Keratinocyte (primary cell): Measurements from ENCODE around the gene CENATAC.
"Not testable (repeated sequence)": the region's sequence is repeated elsewhere in the genome, so short reads cannot be mapped to it uniquely, and the experiment has no call there.

Experiments
- CTCF ChIP-seq, 3 experiments: IDR thresholded peaks in 1 of 3; conservative IDR thresholded peaks in 1 of 3; optimal IDR thresholded peaks in 1 of 3; 2 replicates in 2 of 3; 3 replicates in 1 of 3; pipeline versions ENCODE3 to v1.5.1; 2011; ENCODE audit warnings: low read length in 3 of 3, mild to moderate bottlenecking in 3 of 3, moderate library complexity in 2 of 3, control low read depth in 1 of 3, inconsistent platforms in 1 of 3; ENCODE audit not compliant: insufficient read depth in 2 of 3; ENCODE audit errors: extremely low read depth in 1 of 3
- EZH2 ChIP-seq: IDR thresholded peaks from one replicate; pipeline ENCODE4 v1.6.1; 2012; ENCODE audit warnings: inconsistent platforms, mild to moderate bottlenecking, low read length, moderate library complexity

- TF ChIP-seq CTCF (optimal IDR thresholded peaks at IDR 0.05 in 1 of 3, IDR thresholded peaks at IDR 0.05 in 1 of 3, conservative IDR thresholded peaks at IDR 0.05 in 1 of 3; ENCODE audit: extremely low read depth in 1 of 3, insufficient read depth in 2 of 3, low read length in 3 of 3); EZH2: not testable (repeated sequence)
Measured at GRCh38 chr11:118991486-118992038, 6.4 kb upstream of the CENATAC start.
